ENCODE results near the gene MAGEB10.
"Not testable (repeated sequence)": the region's sequence is repeated elsewhere in the genome, so short reads cannot be mapped to it uniquely, and the experiment has no call there.

MAGEB10 gene

DNA sequence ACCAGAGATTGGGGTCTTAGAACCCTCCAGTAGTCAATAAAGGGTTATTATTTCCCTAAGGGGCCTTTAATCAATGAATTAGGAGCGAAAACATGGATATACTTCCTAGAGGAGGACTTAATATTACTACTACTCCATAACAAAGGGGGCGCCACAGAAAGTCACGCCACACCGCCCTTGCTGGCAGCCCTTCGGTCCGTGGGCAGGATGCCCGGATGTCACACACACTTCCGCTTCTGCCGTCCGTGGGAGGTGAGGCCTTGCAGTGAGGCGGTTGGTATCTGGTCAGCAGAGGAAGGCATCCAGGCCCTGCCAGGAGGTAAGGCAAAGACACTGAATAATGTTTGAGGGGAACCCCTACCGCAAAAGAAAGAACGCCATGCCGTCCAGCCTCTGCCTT is 436 bp downstream of the MAGEB10 start:
- H3K4me3 ChIP-seq (replicated peaks; ENCODE audit: low read depth, low read length) = no peak overlapping the region
- no peak for DNase-seq (ENCODE audit: extremely low read depth, insufficient read length)
- H3K27me3 ChIP-seq (replicated peaks; ENCODE audit: control insufficient read depth, insufficient read depth, low read length) = no peaks in the 10 kb centered on the region
- H3K36me3 ChIP-seq (ENCODE audit: control insufficient read depth, insufficient read depth, low read length) = no peaks in the 10 kb centered on the region
- TF ChIP-seq, protein P1, sequence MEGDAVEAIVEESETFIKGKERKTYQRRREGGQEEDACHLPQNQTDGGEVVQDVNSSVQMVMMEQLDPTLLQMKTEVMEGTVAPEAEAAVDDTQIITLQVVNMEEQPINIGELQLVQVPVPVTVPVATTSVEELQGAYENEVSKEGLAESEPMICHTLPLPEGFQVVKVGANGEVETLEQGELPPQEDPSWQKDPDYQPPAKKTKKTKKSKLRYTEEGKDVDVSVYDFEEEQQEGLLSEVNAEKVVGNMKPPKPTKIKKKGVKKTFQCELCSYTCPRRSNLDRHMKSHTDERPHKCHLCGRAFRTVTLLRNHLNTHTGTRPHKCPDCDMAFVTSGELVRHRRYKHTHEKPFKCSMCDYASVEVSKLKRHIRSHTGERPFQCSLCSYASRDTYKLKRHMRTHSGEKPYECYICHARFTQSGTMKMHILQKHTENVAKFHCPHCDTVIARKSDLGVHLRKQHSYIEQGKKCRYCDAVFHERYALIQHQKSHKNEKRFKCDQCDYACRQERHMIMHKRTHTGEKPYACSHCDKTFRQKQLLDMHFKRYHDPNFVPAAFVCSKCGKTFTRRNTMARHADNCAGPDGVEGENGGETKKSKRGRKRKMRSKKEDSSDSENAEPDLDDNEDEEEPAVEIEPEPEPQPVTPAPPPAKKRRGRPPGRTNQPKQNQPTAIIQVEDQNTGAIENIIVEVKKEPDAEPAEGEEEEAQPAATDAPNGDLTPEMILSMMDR (IDR thresholded peaks at IDR 0.05; ENCODE audit: insufficient read depth, low read length, poor library complexity, severe bottlenecking) = no peak

DNA sequence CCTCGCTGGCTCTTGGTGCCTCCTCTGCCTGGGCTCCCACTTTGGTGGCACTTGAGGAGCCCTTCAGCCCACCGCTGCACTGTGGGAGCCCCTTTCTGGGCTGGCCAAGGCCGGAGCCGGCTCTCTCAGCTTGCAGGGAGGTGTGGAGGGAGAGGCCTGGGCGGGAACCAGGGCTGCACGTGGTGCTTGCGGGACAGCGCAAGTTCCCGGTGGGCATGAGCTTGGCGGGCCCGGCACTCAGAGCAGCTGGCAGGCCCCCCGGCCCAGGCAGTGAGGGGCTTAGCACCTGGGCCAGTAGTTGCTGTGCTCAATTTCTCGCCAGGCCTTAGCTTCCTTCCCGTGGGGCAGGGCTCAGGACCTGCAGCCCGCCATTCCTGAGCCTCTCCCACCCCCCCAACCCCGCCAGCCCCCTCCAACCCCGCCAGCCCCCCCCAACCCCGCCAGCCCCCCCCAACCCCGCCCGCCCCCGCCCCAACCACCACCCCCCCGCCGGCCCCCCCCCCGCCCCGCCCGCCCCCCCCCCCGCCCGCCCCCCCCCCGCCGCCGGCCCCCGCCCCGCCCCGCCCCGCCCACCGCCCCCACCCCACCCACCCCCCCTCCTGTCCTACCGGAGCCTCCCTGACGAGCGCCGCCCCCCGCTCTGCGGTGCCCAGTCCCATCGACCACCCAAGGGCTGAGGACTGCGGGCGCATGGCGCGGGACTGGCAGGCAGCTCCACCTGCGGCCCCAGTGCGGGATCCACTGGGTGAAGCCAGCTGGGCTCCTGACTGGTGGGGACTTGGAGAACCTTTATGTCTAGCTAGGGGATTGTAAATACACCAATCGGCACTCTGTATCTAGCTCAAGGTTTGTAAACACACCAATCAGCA is 1.4 kb downstream of the MAGEB10 start:
- H3K27me3 ChIP-seq (replicated peaks; ENCODE audit: control insufficient read depth, insufficient read depth, low read length); H3K4me3 ChIP-seq (replicated peaks; ENCODE audit: low read depth, low read length); H3K36me3 ChIP-seq (ENCODE audit: control insufficient read depth, insufficient read depth, low read length): not testable (repeated sequence)
- DNase-seq (ENCODE audit: extremely low read depth, insufficient read length) = peak; percentile 36

DNA sequence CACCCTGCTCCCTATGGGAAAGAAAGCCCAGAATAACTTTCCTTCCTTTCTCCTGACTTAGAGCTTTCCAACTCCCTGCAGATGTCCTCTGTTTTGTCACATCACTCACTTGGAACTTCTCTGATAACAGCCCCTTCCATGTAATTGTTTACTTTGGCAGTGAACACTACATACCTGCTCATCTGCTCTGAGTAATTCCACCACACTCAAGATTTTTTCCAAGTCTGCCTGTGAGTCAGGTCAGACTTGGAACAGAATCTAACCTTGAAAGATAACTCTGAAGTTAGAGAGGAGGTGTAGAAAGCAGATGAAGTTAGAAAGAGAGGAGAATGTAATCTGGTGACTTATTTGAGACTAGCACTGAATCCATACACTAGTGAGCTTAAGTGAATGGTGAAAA is 7.4 kb downstream of the MAGEB10 start:
- TF ChIP-seq, protein P1 (IDR thresholded peaks at IDR 0.05; ENCODE audit: insufficient read depth, low read length, poor library complexity, severe bottlenecking) = no peak
- Histone ChIP-seq H3K27me3 (replicated peaks; ENCODE audit: control insufficient read depth, insufficient read depth, low read length) (no peaks in the 10 kb centered on the region), H3K4me3 (replicated peaks; ENCODE audit: low read depth, low read length) (no peak overlapping the region), H3K36me3 (ENCODE audit: control insufficient read depth, insufficient read depth, low read length) (no peaks in the 10 kb centered on the region)
- no peak for DNase-seq (ENCODE audit: extremely low read depth, insufficient read length)

DNA sequence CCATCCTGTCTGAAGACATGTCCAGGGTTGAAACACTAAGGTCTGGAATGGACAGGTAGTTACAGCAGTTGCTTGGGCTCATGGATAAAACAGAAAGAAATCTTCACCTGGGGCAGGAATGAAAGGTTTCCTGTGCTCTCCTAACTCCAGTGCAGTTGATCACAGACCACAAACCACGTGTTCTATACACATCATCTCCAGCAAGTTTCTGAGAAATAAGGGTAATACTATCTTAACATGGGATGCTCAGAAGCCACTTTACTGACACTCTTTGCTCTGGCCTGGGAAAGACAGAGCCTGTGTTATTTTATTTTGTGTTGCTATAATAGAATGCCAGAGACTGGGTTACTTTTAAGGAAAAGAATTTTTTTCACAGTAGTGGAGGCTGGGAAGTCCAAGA is 16.0 kb downstream of the MAGEB10 start:
- Histone ChIP-seq H3K36me3 (ENCODE audit: control insufficient read depth, insufficient read depth, low read length) (no peaks in the 10 kb centered on the region), H3K4me3 (replicated peaks; ENCODE audit: low read depth, low read length) (no peak overlapping the region), H3K27me3 (replicated peaks; ENCODE audit: control insufficient read depth, insufficient read depth, low read length) (no peaks in the 10 kb centered on the region)
- TF ChIP-seq, protein P1 (IDR thresholded peaks at IDR 0.05; ENCODE audit: insufficient read depth, low read length, poor library complexity, severe bottlenecking) = no peak
- no peak for DNase-seq (ENCODE audit: extremely low read depth, insufficient read length)

DNA sequence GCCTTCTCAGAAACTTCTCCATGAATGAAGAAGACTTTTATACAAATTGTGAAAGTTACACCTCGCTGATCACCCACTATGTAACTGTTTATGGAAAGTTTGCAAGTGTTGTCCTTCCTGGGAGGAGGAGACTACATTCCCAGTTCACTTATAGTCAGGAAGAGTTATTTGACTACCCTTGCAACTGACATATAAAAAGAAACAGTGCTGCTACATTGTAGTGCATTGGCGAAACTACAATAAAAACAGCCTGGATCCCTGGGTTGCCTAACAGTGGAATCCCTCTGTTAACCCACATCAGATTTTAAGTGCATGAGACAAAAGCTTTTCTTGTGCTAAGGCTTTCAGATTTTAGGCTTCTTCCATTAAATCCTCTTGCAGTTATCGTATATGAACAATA is 30.4 kb downstream of the MAGEB10 start:
- H3K36me3 ChIP-seq (ENCODE audit: control insufficient read depth, insufficient read depth, low read length) = no peaks in the 10 kb centered on the region

DNA sequence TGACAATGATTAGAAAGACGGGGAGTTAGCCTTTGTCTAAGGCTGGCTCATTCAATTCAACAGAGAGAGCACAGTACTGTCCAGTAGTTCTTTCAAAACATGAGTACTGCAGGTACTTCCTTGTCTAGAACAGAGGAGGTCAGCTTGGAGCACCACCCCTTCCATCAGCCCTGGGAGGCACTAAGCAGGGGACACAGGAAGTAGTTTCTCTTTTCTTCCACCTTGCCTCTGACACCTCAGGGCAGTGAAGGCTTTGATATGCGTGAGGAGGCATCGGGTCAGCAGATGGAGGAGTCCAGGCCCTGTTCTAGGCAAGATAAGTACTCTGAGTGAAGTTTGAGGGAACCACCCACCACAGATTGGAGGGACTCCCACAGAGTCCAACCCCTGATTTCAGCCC is 33.1 kb downstream of the MAGEB10 start:
- Histone ChIP-seq H3K4me3 (replicated peaks; ENCODE audit: low read depth, low read length) (no peak overlapping the region), H3K36me3 (ENCODE audit: control insufficient read depth, insufficient read depth, low read length) (no peaks in the 10 kb centered on the region), H3K27me3 (replicated peaks; ENCODE audit: control insufficient read depth, insufficient read depth, low read length) (no peaks in the 10 kb centered on the region)
- TF ChIP-seq, protein P1 (IDR thresholded peaks at IDR 0.05; ENCODE audit: insufficient read depth, low read length, poor library complexity, severe bottlenecking) = no peak
- DNase-seq (ENCODE audit: extremely low read depth, insufficient read length) = no peak

More for the DNA sequence above, 30.4 kb downstream of the MAGEB10 start:
- Histone ChIP-seq H3K27me3 (replicated peaks; ENCODE audit: control insufficient read depth, insufficient read depth, low read length) (no peaks in the 10 kb centered on the region), H3K4me3 (replicated peaks; ENCODE audit: low read depth, low read length) (no peak overlapping the region)
- no peak for DNase-seq (ENCODE audit: extremely low read depth, insufficient read length)
- TF ChIP-seq, protein P1 (IDR thresholded peaks at IDR 0.05; ENCODE audit: insufficient read depth, low read length, poor library complexity, severe bottlenecking) = no peak
